Fibroblast of villous mesenchyme (primary cell): ENCODE data around the gene LSMEM2. TPM values are rescaled to one million over a fixed set of nuclear protein-coding genes. Genes with fewer than 3 reads are reported as not detected.

Source experiments
- DNase-seq: peaks from one replicate; pipeline ENCODE4 v3.0.0-alpha.2; 2010; ENCODE audit warnings: low read depth
- H3K4me3 ChIP-seq: 2 replicates; pipeline ENCODE4 v1.5.1; 2011; ENCODE audit warnings: low read depth, mild to moderate bottlenecking, low read length
- CTCF ChIP-seq: IDR thresholded peaks from 2 replicates; pipeline ENCODE4 v1.5.1; 2012; ENCODE audit warnings: low read depth, mild to moderate bottlenecking, low read length; ENCODE audit not compliant: insufficient read depth
- total RNA-seq: library from RNA; depleted of rRNA; stranded (reverse); fragments of >200 nt; gene quantifications from 2 replicates; pipeline ENCODE4 v1.2.3, GENCODE V29; 2012

LSMEM2 gene
- total RNA-seq, 1 donor: not detected

GRCh38 chr3:50327129-50327528 is 48.2 kb downstream of the LSMEM2 start:
- TF ChIP-seq CTCF: no peak
- DNase-seq: no peak
- peak overlapping the region; percentile 87 for H3K4me3 ChIP-seq

- no peak for TF ChIP-seq CTCF
- H3K4me3 ChIP-seq: peak within 1 kb of the TSS; percentile 87
- DNase-seq: peak; percentile 97
Measured at GRCh38 chr3:50327943-50328691, 49.2 kb downstream of the LSMEM2 start, which contains the start of gene TUSC2. Gene TUSC2 (minus strand): TSS chr3:50328223. CDS start chr3:50328099, 124 bp downstream.

GRCh38 chr3:50330330-50330729 is 51.4 kb downstream of the LSMEM2 start:
- DNase-seq: no peak
- no peak for TF ChIP-seq CTCF

GRCh38 chr3:50331364-50331907 is 52.5 kb downstream of the LSMEM2 start:
- no peak for DNase-seq
- TF ChIP-seq CTCF: no peak
- H3K4me3 ChIP-seq: no peak overlapping the region

More at GRCh38 chr3:50330330-50330729, 51.4 kb downstream of the LSMEM2 start:
- no peak overlapping the region for H3K4me3 ChIP-seq

- DNase-seq: peak; percentile 94
- TF ChIP-seq CTCF: no peak
- H3K4me3 ChIP-seq: peak overlapping the region; percentile 10
Measured at GRCh38 chr3:50333744-50334328, 54.9 kb downstream of the LSMEM2 start.

DNA sequence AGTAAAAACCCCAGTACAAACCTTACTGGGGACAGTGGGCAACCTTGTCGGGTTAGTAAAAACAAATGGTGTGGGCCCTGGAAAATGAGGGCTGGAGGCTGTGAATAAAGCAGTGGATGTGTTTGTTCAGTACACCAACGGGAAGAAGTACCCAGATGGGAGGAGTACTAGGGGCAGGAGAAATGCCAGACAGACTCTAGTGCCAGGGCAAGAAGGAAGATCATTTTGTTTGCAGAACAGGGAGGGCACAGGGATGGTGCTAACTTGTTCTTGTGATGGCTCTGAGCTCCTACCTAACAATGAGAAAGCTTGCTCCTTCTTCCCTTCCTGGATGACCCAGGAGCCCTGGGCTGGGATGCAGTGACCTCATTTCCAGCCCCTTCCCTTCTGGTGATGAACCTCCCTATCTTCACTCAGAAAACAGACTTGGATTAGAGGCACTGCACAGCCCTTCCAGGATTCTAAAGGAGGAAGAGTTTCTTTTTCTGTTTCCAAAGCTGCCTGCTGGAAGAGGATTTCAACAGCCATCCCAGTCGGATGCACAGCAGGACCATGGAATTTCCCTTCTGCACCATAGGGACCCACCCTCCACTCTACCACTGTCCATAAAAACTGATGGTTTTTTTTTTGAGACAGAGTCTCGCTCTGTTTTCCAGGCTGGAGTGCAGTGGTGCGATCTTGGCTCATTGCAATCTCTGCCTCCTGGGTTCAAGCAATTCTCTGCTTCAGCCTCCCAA is 55.6 kb downstream of the LSMEM2 start:
- no peak for TF ChIP-seq CTCF
- peak overlapping the region; percentile 10 for H3K4me3 ChIP-seq
- peak; percentile 53 for DNase-seq
